C1 segment of cervical spinal cord (tissue), 14 donors: ENCODE results near the gene PGLYRP4.

Experiments used
- DNase-seq, 14 donors: peaks; one replicate each; lab custom pipeline; 2025; lab: John Stamatoyannopoulos, UW

PGLYRP4 gene

GRCh38 chr1:153291514-153291913, 57.1 kb downstream of the PGLYRP4 start:
- DNase-seq = no peak

- no peak for DNase-seq
Measured at GRCh38 chr1:153288634-153289275, 59.9 kb downstream of the PGLYRP4 start.
